Measurements from ENCODE around the gene IFITM1.
A peak's percentile ranks its signal among the peaks of the same experiment; 100 is the strongest.
"Not testable (repeated sequence)": the region's sequence is repeated elsewhere in the genome, so short reads cannot be mapped to it uniquely, and the experiment has no call there.

The IFITM1 gene

DNA sequence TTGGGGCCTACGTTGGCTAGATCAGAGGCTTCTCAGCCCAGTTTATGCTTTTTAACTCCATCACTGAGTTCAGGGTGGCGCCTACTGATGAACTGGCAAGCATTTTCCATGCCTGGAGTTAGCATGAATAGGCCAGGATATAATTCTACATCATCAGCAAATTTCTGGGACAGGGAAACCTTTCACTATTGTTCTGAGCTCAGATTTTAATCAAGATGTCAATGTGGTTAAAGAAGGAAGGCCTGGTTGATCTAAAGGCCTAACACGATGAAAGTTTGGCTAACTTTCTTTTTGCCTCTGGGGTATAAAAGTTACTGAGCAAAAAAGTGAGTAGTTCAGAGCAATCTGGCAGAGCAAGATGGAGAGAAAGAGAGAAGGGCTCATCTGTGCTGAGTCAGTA lies 28.5 kb downstream of the IFITM1 start:
- no CpG with 5 or more reads among the region's 3 CpGs for WGBS (ENCODE audit: extremely low coverage, insufficient coverage, low lambda C conversion rate)
- no peak overlapping the region for H3K4me3 ChIP-seq (ENCODE audit: low read length)
- H3K56ac ChIP-seq (ENCODE audit: low read length), result no peak overlapping the region
- H3K27ac ChIP-seq (ENCODE audit: low read depth, low read length), result no peak overlapping the region
- H4K8ac ChIP-seq (ENCODE audit: low read depth, low read length), result no peak overlapping the region
- H3K4me2 ChIP-seq (ENCODE audit: low read length), result no peak overlapping the region
- no peak overlapping the region for H2BK120ac ChIP-seq (ENCODE audit: low read depth, low read length)
- H3K4me1 ChIP-seq (ENCODE audit: control insufficient read depth, low read depth, low read length), result no peaks in the 10 kb centered on the region
- no peaks in the 10 kb centered on the region for H3K79me2 ChIP-seq (ENCODE audit: control insufficient read depth, insufficient read depth, low read length)
- H3K9ac ChIP-seq (ENCODE audit: low read length), result no peak overlapping the region
- H2AK5ac ChIP-seq (ENCODE audit: low read length), result no peak overlapping the region
- H3K36me3 ChIP-seq (ENCODE audit: control insufficient read depth, insufficient read depth, low read length), result no peaks in the 10 kb centered on the region
- no peaks in the 10 kb centered on the region for H3K27me3 ChIP-seq (ENCODE audit: insufficient read depth, low read length, poor library complexity)
- H4K5ac ChIP-seq (ENCODE audit: low read length), result no peak overlapping the region
- H2BK15ac ChIP-seq (replicated peaks; ENCODE audit: low read depth), result no peak overlapping the region
- H3K18ac ChIP-seq (ENCODE audit: low read length), result no peak overlapping the region
- H2BK5ac ChIP-seq (ENCODE audit: low read length), result no peak overlapping the region
- no peaks in the 10 kb centered on the region for H3K79me1 ChIP-seq (ENCODE audit: low read length)
- no peak overlapping the region for H3K4ac ChIP-seq (ENCODE audit: low read depth, low read length)
- DNase-seq, result no peak
- H3K23ac ChIP-seq (ENCODE audit: low read length), result no peak overlapping the region

GRCh38 chr11:344836-345578 lies 31.2 kb downstream of the IFITM1 start:
- Histone ChIP-seq H3K4me2 (ENCODE audit: low read length) (no peak overlapping the region), H3K4me3 (ENCODE audit: low read length) (no peak overlapping the region), H3K56ac (ENCODE audit: low read length) (no peak overlapping the region), H3K79me2 (ENCODE audit: control insufficient read depth, insufficient read depth, low read length) (no peaks in the 10 kb centered on the region), H3K36me3 (ENCODE audit: control insufficient read depth, insufficient read depth, low read length) (no peaks in the 10 kb centered on the region), H2BK5ac (ENCODE audit: low read length) (no peak overlapping the region), H3K27ac (ENCODE audit: low read depth, low read length) (no peak overlapping the region), H3K23ac (ENCODE audit: low read length) (no peak overlapping the region), H4K8ac (ENCODE audit: low read depth, low read length) (no peak overlapping the region), H4K5ac (ENCODE audit: low read length) (no peak overlapping the region), H2BK15ac (replicated peaks; ENCODE audit: low read depth) (no peak overlapping the region), H3K27me3 (ENCODE audit: insufficient read depth, low read length, poor library complexity) (no peaks in the 10 kb centered on the region), H3K4ac (ENCODE audit: low read depth, low read length) (no peak overlapping the region), H3K79me1 (ENCODE audit: low read length) (no peaks in the 10 kb centered on the region), H3K4me1 (ENCODE audit: control insufficient read depth, low read depth, low read length) (no peaks in the 10 kb centered on the region), H3K18ac (ENCODE audit: low read length) (no peak overlapping the region), H2BK120ac (ENCODE audit: low read depth, low read length) (no peak overlapping the region), H2AK5ac (ENCODE audit: low read length) (no peak overlapping the region), H3K9ac (ENCODE audit: low read length) (no peak overlapping the region)
- DNase-seq, result no peak
- no CpG with 5 or more reads among the region's 11 CpGs for WGBS (ENCODE audit: extremely low coverage, insufficient coverage, low lambda C conversion rate)

GRCh38 chr11:346529-346928 lies 32.7 kb downstream of the IFITM1 start:
- Histone ChIP-seq H3K18ac (ENCODE audit: low read length) (no peak overlapping the region), H2BK120ac (ENCODE audit: low read depth, low read length) (no peak overlapping the region), H3K9ac (ENCODE audit: low read length) (no peak overlapping the region), H3K4me2 (ENCODE audit: low read length) (no peak overlapping the region), H4K8ac (ENCODE audit: low read depth, low read length) (no peak overlapping the region), H4K5ac (ENCODE audit: low read length) (no peak overlapping the region), H3K23ac (ENCODE audit: low read length) (no peak overlapping the region), H3K27me3 (ENCODE audit: insufficient read depth, low read length, poor library complexity) (no peaks in the 10 kb centered on the region), H2BK5ac (ENCODE audit: low read length) (no peak overlapping the region), H3K79me2 (ENCODE audit: control insufficient read depth, insufficient read depth, low read length) (no peaks in the 10 kb centered on the region), H3K27ac (ENCODE audit: low read depth, low read length) (no peak overlapping the region), H2AK5ac (ENCODE audit: low read length) (no peak overlapping the region), H3K4me3 (ENCODE audit: low read length) (no peak overlapping the region), H3K4ac (ENCODE audit: low read depth, low read length) (no peak overlapping the region), H3K56ac (ENCODE audit: low read length) (no peak overlapping the region), H3K36me3 (ENCODE audit: control insufficient read depth, insufficient read depth, low read length) (no peaks in the 10 kb centered on the region), H2BK15ac (replicated peaks; ENCODE audit: low read depth) (no peak overlapping the region), H3K4me1 (ENCODE audit: control insufficient read depth, low read depth, low read length) (peaks cover 2% of the 10 kb centered on the region), H3K79me1 (ENCODE audit: low read length) (no peaks in the 10 kb centered on the region)
- no CpG with 5 or more reads among the region's 3 CpGs for WGBS (ENCODE audit: extremely low coverage, insufficient coverage, low lambda C conversion rate)
- no peak for DNase-seq

GRCh38 chr11:349270-349954 lies 35.6 kb downstream of the IFITM1 start:
- WGBS (ENCODE audit: extremely low coverage, insufficient coverage, low lambda C conversion rate), result 100% methylated on average over 2 of the region's 8 CpGs
- not testable (repeated sequence) for H2BK15ac ChIP-seq (replicated peaks; ENCODE audit: low read depth); H2BK120ac ChIP-seq (ENCODE audit: low read depth, low read length); H3K23ac ChIP-seq (ENCODE audit: low read length); H3K4me2 ChIP-seq (ENCODE audit: low read length); H3K9ac ChIP-seq (ENCODE audit: low read length); H3K4me1 ChIP-seq (ENCODE audit: control insufficient read depth, low read depth, low read length); H3K79me2 ChIP-seq (ENCODE audit: control insufficient read depth, insufficient read depth, low read length); H3K79me1 ChIP-seq (ENCODE audit: low read length); H3K27ac ChIP-seq (ENCODE audit: low read depth, low read length); H2BK5ac ChIP-seq (ENCODE audit: low read length); H3K18ac ChIP-seq (ENCODE audit: low read length); H3K36me3 ChIP-seq (ENCODE audit: control insufficient read depth, insufficient read depth, low read length); H4K5ac ChIP-seq (ENCODE audit: low read length); H4K8ac ChIP-seq (ENCODE audit: low read depth, low read length); DNase-seq; H2AK5ac ChIP-seq (ENCODE audit: low read length); H3K56ac ChIP-seq (ENCODE audit: low read length); H3K4me3 ChIP-seq (ENCODE audit: low read length); H3K27me3 ChIP-seq (ENCODE audit: insufficient read depth, low read length, poor library complexity); H3K4ac ChIP-seq (ENCODE audit: low read depth, low read length)

GRCh38 chr11:350033-350722 lies 36.3 kb downstream of the IFITM1 start:
- H2BK120ac ChIP-seq (ENCODE audit: low read depth, low read length); H3K4me3 ChIP-seq (ENCODE audit: low read length); H3K23ac ChIP-seq (ENCODE audit: low read length); H3K27ac ChIP-seq (ENCODE audit: low read depth, low read length); H2AK5ac ChIP-seq (ENCODE audit: low read length); H3K27me3 ChIP-seq (ENCODE audit: insufficient read depth, low read length, poor library complexity); H3K4me2 ChIP-seq (ENCODE audit: low read length); H2BK5ac ChIP-seq (ENCODE audit: low read length); H3K36me3 ChIP-seq (ENCODE audit: control insufficient read depth, insufficient read depth, low read length); H3K18ac ChIP-seq (ENCODE audit: low read length); H4K5ac ChIP-seq (ENCODE audit: low read length); DNase-seq; H4K8ac ChIP-seq (ENCODE audit: low read depth, low read length); H3K4ac ChIP-seq (ENCODE audit: low read depth, low read length); H3K79me2 ChIP-seq (ENCODE audit: control insufficient read depth, insufficient read depth, low read length); H3K79me1 ChIP-seq (ENCODE audit: low read length); H2BK15ac ChIP-seq (replicated peaks; ENCODE audit: low read depth); H3K4me1 ChIP-seq (ENCODE audit: control insufficient read depth, low read depth, low read length): not testable (repeated sequence)
- Histone ChIP-seq H3K56ac (ENCODE audit: low read length) (peak overlapping the region; percentile 75), H3K9ac (ENCODE audit: low read length) (peak overlapping the region; percentile 19)
- no CpG with 5 or more reads among the region's 16 CpGs for WGBS (ENCODE audit: extremely low coverage, insufficient coverage, low lambda C conversion rate)
